ENCODE results near the gene POLDIP2. TPM values are rescaled to one million over a fixed set of nuclear protein-coding genes. Genes with fewer than 3 reads are reported as not detected.

The POLDIP2 gene
- total and polyA plus RNA-seq, 2 donors (not counting 3 experiments of a cell fraction or from before 2014, with no cell fraction given), result 82.6 to 85.2 TPM

DNA sequence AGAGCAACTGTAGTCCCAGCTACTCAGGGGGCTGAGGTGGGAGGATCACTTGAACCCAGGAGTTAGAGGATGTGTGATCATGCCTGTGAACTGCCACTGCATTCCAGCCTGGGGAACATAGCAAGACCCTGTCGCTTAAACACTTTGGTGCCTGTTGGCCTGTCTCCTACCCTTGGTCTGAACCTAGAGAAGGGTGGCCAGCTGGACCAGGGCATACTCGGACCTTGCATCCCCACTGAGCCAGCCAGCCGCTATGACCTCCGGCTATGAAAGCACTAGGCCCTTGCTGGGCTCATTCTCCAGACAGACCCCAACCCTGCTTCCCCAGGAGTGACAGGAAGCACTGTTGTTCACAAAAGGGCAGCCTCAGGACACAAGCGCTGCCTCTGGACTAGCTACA lies 26.7 kb downstream of the POLDIP2 start:
- no peak overlapping the region for H3K9ac ChIP-seq (replicated peaks; ENCODE audit: extremely low read depth, insufficient read depth, low read length)
- H3K27me3 ChIP-seq (ENCODE audit: control insufficient read depth in 2 of 2, insufficient read depth in 2 of 2, low read length in 2 of 2), result no peaks in the 10 kb centered on the region
- H3K4me1 ChIP-seq (ENCODE audit: control insufficient read depth, extremely low read depth, insufficient read depth, low read length), result peaks cover 11% of the 10 kb centered on the region
- TF ChIP-seq EZH2 (IDR thresholded peaks at IDR 0.05; ENCODE audit: borderline replicate concordance, low read depth, low read length, severe bottlenecking) (no peak), MYC (IDR thresholded peaks at IDR 0.05; ENCODE audit: low read depth, low read length) (no peak), GATA2 (IDR thresholded peaks at IDR 0.05; ENCODE audit: insufficient read depth, insufficient read length, low read depth, low read length) (no peak), POLR2A (IDR thresholded peaks at IDR 0.05; ENCODE audit: low read depth, low read length) (no peak)
- TF ChIP-seq, protein P1, sequence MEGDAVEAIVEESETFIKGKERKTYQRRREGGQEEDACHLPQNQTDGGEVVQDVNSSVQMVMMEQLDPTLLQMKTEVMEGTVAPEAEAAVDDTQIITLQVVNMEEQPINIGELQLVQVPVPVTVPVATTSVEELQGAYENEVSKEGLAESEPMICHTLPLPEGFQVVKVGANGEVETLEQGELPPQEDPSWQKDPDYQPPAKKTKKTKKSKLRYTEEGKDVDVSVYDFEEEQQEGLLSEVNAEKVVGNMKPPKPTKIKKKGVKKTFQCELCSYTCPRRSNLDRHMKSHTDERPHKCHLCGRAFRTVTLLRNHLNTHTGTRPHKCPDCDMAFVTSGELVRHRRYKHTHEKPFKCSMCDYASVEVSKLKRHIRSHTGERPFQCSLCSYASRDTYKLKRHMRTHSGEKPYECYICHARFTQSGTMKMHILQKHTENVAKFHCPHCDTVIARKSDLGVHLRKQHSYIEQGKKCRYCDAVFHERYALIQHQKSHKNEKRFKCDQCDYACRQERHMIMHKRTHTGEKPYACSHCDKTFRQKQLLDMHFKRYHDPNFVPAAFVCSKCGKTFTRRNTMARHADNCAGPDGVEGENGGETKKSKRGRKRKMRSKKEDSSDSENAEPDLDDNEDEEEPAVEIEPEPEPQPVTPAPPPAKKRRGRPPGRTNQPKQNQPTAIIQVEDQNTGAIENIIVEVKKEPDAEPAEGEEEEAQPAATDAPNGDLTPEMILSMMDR (IDR thresholded peaks at IDR 0.05; ENCODE audit: extremely low read depth in 1 of 2, insufficient read depth in 1 of 2, low read depth in 1 of 2, low read length in 2 of 2), result no peak
- TF ChIP-seq, protein P2, sequence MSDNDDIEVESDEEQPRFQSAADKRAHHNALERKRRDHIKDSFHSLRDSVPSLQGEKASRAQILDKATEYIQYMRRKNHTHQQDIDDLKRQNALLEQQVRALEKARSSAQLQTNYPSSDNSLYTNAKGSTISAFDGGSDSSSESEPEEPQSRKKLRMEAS (IDR thresholded peaks at IDR 0.05; ENCODE audit: insufficient read depth, insufficient read length), result no peak
- no peak for FAIRE-seq
- no peak overlapping the region for H3K27ac ChIP-seq (ENCODE audit: insufficient read depth, low read depth, low read length)
- no peak for DNase-seq (ENCODE audit: low read depth, low spot score)
- BruUV-seq (replicated peaks), result no TSS peak
- no peaks in the 10 kb centered on the region for H3K9me3 ChIP-seq (replicated peaks; ENCODE audit: control insufficient read depth, insufficient read depth, low read length)
- no peak overlapping the region for H2AFZ ChIP-seq (ENCODE audit: low read depth, low read length)
- intact Hi-C loops (cut with micrococcal nuclease), result no loop called here
- peaks cover 16 to 19% of the 10 kb centered on the region in 2 experiments for H3K36me3 ChIP-seq (ENCODE audit: control insufficient read depth in 2 of 2, extremely low read depth in 1 of 2, insufficient read depth in 2 of 2, low read length in 2 of 2)
- H3K79me2 ChIP-seq (ENCODE audit: control insufficient read depth, insufficient read depth, low read length), result peaks cover 17% of the 10 kb centered on the region
- no peaks in the 10 kb centered on the region for H4K20me1 ChIP-seq (replicated peaks; ENCODE audit: control insufficient read depth, extremely low read depth, insufficient read depth, low read length)
- CTCF ChIA-PET, result interaction anchor here (1.1 to 1.3 kb wide), 2 partner anchors 9 to 12 kb away, joined by 3 to 4 read pairs; partner anchors contain the start of gene TMEM97
- dilution Hi-C loops (cut with MboI; ENCODE audit: extremely low pct_ligation_motif_present, low sequenced_read_pairs), result no loop called here
- H3K9me1 ChIP-seq (replicated peaks; ENCODE audit: control insufficient read depth, extremely low read depth, insufficient read depth, low read length), result no peaks in the 10 kb centered on the region
- H3K4me2 ChIP-seq (ENCODE audit: insufficient read depth, low read length), result no peak overlapping the region
- no peak overlapping the region for H3K4me3 ChIP-seq (replicated peaks in 1 of 3; ENCODE audit: insufficient read depth in 1 of 3, low read depth in 1 of 3, low read length in 3 of 3)
- POLR2A ChIA-PET, result no interaction called here

DNA sequence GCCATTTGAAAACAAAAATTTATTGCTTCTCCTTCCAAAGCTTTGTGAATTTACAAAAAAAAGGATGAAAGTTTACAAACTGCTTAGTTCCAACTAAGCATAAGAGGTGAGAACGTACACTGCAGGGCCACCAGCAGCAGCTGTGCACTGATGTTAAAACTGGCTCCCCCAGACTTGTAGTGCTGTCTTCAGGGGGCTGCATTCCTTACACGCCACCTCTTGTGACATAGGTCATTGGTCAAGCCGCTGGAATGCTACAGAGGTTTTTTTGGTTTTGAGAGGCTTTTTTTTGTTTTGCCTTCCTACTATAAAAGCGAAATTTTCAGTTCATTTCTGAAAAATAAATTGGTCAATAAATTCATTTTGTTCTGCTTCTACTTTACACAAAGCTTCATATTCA lies 29.0 kb downstream of the POLDIP2 start:
- DNase-seq (ENCODE audit: low read depth, low spot score) (no peak), FAIRE-seq (no peak)
- H3K9ac ChIP-seq (replicated peaks; ENCODE audit: extremely low read depth, insufficient read depth, low read length), result no peak overlapping the region
- H3K79me2 ChIP-seq (ENCODE audit: control insufficient read depth, insufficient read depth, low read length), result peaks cover 10% of the 10 kb centered on the region
- no peaks in the 10 kb centered on the region for H3K4me1 ChIP-seq (ENCODE audit: control insufficient read depth, extremely low read depth, insufficient read depth, low read length)
- no TSS peak for BruUV-seq (replicated peaks)
- intact Hi-C loops (cut with micrococcal nuclease), result no loop called here
- no peak overlapping the region for H3K4me2 ChIP-seq (ENCODE audit: insufficient read depth, low read length)
- no peak overlapping the region for H3K4me3 ChIP-seq (replicated peaks in 1 of 3; ENCODE audit: insufficient read depth in 1 of 3, low read depth in 1 of 3, low read length in 3 of 3)
- no peaks in the 10 kb centered on the region for H3K9me1 ChIP-seq (replicated peaks; ENCODE audit: control insufficient read depth, extremely low read depth, insufficient read depth, low read length)
- H3K27me3 ChIP-seq (ENCODE audit: control insufficient read depth in 2 of 2, insufficient read depth in 2 of 2, low read length in 2 of 2), result no peaks in the 10 kb centered on the region
- ChIA-PET POLR2A (no interaction called here), CTCF (no interaction called here)
- H4K20me1 ChIP-seq (replicated peaks; ENCODE audit: control insufficient read depth, extremely low read depth, insufficient read depth, low read length), result no peaks in the 10 kb centered on the region
- no peaks in the 10 kb centered on the region for H3K9me3 ChIP-seq (replicated peaks; ENCODE audit: control insufficient read depth, insufficient read depth, low read length)
- dilution Hi-C loops (cut with MboI; ENCODE audit: extremely low pct_ligation_motif_present, low sequenced_read_pairs), result no loop called here
- no peak overlapping the region for H3K27ac ChIP-seq (ENCODE audit: insufficient read depth, low read depth, low read length)
- H2AFZ ChIP-seq (ENCODE audit: low read depth, low read length), result no peak overlapping the region
- peaks cover 16 to 19% of the 10 kb centered on the region in 2 experiments for H3K36me3 ChIP-seq (ENCODE audit: control insufficient read depth in 2 of 2, extremely low read depth in 1 of 2, insufficient read depth in 2 of 2, low read length in 2 of 2)
- no peak for TF ChIP-seq FOS (IDR thresholded peaks at IDR 0.05; ENCODE audit: borderline replicate concordance, insufficient read depth, low read length)
- TF ChIP-seq POLR2A (IDR thresholded peaks at IDR 0.05; ENCODE audit: low read depth, low read length), result no peak
- no peak for TF ChIP-seq JUN (IDR thresholded peaks at IDR 0.05; ENCODE audit: borderline replicate concordance, insufficient read depth, insufficient read length, low read depth)
- no peak for TF ChIP-seq POLR2AphosphoS5 (IDR thresholded peaks at IDR 0.05; ENCODE audit: insufficient read depth, low read depth, low read length)
- no peak for TF ChIP-seq EZH2 (IDR thresholded peaks at IDR 0.05; ENCODE audit: borderline replicate concordance, low read depth, low read length, severe bottlenecking)
- TF ChIP-seq, protein P2 (IDR thresholded peaks at IDR 0.05; ENCODE audit: insufficient read depth, insufficient read length), result no peak
- TF ChIP-seq, protein P1 (IDR thresholded peaks at IDR 0.05; ENCODE audit: extremely low read depth in 1 of 2, insufficient read depth in 1 of 2, low read depth in 1 of 2, low read length in 2 of 2), result no peak
- no peak for TF ChIP-seq MYC (IDR thresholded peaks at IDR 0.05; ENCODE audit: low read depth, low read length)
- TF ChIP-seq GATA2 (IDR thresholded peaks at IDR 0.05; ENCODE audit: insufficient read depth, insufficient read length, low read depth, low read length), result no peak

Measured in endothelial cell of umbilical vein (primary cell).